Middle frontal gyrus (tissue), 1 donor: ENCODE results near the gene GPR62.
"Not testable (repeated sequence)": the region's sequence is repeated elsewhere in the genome, so short reads cannot be mapped to it uniquely, and the experiment has no call there.

ENCODE experiments used
- DNase-seq: peaks from one replicate; pipeline ENCODE4 v3.0.0-alpha.2; 2015; ENCODE audit warnings: low spot score; ENCODE audit errors: extremely low spot score

Gene GPR62, protein sequence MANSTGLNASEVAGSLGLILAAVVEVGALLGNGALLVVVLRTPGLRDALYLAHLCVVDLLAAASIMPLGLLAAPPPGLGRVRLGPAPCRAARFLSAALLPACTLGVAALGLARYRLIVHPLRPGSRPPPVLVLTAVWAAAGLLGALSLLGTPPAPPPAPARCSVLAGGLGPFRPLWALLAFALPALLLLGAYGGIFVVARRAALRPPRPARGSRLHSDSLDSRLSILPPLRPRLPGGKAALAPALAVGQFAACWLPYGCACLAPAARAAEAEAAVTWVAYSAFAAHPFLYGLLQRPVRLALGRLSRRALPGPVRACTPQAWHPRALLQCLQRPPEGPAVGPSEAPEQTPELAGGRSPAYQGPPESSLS

DNA sequence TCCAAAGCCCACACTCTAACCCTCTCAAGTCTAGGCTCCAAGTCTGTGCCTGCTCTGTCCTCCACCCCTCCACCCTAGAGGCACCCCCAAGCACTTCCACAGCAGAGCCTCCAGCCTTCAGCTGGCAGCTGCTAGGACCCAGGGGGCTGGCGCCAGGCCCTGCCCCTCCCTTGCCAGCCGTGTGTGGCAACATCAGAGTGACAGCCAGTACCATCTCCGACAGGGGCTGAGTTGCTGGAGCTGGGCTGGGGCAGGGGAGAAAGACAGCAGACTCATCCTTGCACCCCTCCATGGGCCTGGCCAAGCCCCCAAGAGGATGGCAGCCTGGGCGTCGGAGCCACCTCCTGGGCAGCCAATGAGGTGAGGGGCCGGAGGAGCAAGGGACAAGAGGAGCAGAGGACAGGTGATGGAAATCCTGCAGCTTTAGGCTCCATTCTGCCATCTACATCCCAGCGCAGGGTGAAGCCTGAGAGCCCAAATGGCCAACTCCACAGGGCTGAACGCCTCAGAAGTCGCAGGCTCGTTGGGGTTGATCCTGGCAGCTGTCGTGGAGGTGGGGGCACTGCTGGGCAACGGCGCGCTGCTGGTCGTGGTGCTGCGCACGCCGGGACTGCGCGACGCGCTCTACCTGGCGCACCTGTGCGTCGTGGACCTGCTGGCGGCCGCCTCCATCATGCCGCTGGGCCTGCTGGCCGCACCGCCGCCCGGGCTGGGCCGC is at the start of gene GPR62:
GPR62 (plus strand) TSS at position 207 of the 718 bp plus-strand sequence; CDS start at position 479, 272 bp downstream.
- DNase-seq = peak; percentile 62

DNA sequence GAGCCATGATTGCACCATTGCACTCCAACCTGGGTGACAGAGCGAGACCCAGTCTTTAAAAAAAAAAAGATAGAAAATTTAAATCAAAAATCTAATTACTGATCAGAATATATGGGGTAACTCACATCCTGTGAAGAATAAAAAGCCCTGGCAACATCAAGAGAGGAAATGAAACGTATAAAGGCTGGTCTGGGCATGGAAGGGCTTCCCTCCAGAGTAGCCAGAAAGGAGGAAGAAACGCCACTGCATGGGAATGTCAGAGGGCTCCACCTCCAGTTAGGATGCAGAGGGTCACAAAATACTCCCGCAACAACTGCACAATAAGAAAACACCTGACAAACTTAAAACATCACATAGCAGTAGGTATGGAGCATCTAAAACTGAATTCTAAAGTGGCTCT is 47.2 kb upstream of the GPR62 start:
- no peak for DNase-seq

DNA sequence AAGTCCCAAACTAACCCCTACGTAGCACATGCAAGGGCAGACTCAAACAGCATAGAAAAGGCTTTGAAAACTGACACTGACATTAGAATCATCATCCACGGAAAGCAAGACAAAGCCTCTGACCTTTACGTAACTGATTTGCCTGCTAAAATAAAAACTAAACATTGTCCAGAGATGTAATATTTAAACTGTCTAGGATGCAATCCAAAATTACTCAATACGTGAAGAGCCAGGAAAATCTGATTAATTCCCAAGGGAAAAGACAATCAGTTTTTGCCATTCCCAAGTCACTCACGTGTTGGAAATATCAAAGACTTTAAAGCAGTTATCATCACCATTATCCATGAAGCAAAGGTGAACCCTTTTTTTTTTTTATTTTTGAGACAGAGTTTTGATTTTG is 38.8 kb upstream of the GPR62 start:
- DNase-seq = no peak

DNA sequence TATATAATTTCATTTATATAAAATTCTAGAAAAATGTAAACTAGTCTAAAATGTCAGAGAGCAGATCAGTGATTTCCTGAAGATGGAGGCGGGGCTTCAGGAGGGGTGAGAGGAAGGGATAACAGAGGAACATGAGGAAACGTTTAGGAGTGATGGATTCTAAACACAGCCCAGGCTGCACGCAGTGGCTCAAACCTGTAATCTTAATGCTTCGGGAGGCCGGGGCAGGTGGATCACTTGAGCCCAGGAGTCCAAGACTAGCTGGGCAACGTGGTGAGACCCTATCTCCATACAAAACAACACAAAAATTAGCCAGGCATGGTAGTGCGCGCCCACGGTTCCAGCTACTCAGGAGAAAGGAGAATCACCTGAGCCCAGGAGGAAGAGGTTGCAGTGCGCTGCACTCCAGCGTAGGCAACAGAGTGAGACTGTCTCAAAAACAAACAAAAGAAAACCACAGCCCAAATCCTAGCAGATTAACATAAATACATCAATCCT is 34.1 kb upstream of the GPR62 start:
- DNase-seq = no peak

DNA sequence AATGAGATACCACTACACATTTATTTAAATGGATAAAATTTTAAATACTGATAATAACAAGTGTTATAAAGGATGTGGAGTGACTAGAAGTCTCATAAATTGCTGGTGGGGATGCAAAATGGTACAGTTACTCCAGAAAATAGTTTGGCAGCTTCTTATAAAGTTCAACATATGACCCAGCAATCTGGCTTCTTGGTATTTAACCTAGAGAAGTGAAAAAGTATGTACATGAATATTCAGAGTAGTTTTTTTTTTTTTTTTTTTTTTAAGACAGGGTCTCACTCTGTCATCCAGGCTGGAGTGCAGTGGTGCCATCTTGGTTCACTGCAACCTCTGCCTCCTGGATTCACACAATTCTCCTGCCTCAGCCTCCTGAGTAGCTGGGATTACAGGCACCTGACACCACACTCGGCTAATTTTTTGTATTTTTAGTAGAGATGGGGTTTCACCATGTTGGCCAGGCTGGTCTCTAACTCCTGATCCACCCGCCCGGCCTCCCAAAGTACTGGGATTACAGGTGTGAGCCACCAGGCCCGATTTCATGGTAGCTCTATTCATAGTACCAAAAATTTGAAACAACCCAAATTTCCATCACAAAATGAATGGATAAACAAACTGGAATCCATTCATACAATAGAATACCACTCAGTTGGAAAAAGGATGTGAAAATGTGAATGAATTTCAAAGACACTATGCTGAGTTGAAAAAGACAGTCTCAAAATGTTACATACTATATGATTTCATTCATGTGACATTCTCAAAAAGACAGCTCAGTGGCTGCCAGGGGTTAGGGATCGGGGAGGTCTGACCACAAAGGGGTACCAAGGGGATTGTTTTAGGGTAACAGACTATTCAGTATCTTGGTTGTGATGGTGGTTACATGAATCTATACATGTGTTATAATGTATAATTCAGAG is 27.9 kb upstream of the GPR62 start:
- no peak for DNase-seq

DNA sequence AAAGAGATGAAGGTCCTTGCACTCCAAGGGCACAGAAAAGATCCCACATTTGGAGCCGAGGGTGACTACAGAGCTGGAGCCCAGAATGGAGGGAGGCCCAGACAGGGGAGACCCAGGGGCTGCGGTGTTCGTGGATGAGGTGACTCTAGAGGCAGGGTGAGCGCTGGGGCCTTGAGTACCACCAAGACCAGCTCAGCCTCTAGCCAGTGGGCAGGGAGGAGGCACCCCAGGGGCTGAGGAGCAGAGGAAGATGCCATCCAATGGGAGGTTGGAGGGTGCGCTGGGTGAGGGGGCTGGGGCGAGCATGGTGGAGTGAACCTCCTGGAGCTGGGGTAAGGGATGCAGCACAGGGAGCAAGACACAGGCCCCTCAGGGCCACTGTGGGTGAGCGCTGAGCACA is 26.7 kb upstream of the GPR62 start:
- DNase-seq = no peak

DNA sequence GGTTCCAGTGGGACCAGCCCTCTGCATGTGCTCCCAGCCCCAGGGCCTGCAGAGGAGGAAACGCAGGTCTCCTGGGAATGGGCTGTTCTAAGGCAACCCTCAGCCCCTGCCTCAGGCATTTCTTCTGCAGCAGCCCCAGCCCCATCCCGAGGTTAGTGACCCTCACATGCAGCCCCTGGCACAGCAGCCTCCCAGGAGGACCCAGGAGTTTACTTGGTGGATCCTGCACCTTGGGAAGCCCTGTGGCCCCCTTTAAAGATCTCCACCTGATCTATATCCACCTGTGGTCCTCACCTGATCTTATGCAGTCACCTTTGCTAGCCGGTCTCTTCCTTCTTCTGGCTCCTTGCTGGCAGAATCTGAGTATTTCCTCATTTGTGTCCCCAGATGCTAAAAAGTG is 26.2 kb upstream of the GPR62 start:
- DNase-seq = not testable (repeated sequence)

DNA sequence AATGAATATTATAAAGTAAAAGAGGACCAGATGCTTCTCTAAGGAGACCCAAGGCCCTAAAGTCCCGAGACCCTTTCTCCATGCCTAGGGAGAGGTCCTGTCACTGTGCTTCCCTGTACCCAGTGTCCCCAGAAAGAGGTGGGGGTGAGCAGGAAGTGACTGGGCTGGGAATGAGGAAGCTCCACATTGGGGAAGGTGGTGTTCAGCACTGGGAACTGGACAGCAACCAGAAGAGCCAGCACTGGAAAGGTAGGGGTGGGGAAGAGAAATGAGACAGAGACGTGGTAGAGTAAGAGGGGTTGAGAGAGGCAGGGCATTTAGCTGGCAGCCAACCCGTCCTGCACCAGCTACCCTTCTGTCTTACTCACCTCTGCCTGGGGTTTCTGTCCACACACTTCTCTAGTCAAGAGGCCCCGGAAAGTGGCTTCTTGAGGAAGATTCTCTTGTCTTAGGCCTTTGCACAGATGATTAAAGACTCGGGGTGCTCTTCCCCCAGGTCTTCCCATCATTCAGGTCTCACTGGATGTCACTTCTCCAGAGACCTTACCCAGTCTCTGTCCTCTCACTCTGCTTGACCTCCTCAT is 25.7 kb upstream of the GPR62 start:
- DNase-seq = no peak

DNA sequence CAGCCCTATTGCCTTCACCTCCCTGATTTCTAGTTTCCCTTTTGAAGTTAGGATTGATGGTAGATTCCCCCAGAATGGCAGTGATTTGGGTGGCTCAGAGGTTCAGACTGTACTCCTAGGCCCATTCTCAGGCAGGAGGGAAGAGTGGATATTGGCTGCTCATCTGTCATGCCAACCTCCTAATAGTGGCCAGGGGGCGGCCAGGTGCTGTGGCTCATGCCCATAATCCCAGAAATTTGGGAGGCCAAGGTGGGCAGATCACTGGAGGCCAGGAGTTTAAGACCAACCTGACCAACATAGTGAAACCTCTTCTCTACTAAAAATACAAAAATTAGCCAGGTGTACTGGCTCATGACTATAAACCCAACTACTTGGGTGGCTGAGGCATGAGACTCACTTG is 24.7 kb upstream of the GPR62 start:
- no peak for DNase-seq

DNA sequence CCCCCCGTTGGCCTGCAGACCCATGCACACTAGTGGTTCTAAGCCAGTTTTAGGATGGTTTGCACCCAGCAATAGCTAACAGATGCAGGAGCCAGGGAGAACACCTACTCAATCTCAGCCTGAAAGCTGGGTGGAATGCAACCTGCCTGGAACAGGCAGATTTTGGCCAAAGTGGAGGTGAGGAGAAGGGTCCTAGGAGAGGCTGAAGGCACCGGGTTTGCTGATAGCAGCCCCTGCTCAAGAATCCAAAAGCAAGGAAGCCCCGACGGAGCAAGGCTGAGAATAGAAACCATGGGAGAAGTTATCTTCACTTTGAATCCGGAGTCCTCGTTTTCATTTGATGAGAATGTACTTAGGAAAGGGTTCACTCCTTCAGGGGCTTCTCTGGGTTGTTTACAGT is 23.4 kb upstream of the GPR62 start:
- no peak for DNase-seq

DNA sequence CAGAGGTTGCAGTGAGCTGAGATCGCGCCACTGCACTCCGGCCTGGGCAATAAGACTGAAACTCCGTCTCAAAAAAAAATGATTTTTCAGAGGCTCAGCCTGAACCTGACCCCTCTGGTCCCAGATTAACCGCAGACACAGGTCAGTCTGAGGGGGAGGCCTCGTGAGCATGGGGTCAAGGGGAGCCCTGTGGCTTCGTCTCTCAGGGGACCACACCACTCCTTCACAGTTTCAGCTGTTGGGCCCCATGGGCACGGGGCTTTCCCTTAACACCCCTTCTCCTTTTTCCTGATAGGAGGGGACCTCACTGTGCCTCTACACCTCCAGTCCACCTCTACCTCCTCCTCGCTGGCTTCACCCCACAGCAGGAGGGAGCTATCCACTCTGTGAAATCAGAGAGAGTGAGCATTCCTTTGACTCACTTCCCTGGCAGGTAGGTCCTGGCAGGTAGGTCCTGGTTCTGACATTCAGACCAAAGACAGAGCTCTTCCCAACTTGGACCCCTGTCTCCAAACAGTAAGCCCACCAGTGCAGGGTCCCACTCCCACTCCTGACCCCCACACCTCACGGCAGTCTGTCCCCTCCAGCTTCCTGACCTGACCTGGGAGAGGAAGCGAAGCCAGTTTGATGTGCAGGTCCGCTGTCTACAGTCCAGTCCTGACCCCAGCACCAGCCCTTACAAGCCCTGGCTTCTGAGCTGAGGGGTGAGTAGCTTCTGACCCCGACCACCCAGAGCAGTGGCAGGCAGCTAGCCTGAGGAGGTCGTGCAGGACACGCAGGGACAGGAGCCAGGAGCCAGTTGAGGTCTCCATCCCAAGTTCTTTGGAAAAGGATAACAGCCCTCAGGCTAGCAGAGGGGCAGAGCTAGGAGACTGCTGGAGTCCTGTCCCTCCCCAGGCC is 22.5 kb upstream of the GPR62 start:
- no peak for DNase-seq

DNA sequence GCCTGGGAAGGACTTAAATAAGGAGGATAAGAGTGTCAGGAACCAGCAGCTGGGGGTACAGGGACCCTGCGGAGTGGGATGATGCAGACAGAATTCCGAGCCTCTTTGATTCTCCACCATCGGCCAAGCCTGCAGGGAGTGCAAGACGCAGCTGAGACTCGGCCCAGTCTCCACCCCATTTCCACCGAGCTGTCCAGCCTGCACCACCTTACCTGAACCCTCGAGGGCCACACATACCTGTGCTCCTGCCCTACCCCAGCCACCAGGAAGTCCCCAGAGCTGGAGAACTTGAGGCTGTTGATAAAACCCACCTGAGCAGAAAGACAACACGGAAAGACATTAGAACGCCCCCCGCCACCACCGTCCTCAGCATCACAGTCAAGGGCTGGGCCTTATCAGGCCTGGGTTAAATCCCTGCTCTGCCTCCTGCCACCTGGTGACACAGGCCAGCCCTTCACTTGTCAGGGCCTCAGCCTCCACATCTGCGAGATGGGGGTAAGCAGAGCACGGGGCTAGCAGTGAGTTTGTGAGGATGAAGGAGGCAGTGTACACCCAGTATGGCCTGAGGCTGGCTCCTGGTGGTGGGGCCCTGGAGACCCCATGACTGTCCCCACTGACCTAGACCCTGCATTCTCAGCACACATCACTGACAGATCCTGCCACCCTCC is 21.6 kb upstream of the GPR62 start:
- DNase-seq = no peak

DNA sequence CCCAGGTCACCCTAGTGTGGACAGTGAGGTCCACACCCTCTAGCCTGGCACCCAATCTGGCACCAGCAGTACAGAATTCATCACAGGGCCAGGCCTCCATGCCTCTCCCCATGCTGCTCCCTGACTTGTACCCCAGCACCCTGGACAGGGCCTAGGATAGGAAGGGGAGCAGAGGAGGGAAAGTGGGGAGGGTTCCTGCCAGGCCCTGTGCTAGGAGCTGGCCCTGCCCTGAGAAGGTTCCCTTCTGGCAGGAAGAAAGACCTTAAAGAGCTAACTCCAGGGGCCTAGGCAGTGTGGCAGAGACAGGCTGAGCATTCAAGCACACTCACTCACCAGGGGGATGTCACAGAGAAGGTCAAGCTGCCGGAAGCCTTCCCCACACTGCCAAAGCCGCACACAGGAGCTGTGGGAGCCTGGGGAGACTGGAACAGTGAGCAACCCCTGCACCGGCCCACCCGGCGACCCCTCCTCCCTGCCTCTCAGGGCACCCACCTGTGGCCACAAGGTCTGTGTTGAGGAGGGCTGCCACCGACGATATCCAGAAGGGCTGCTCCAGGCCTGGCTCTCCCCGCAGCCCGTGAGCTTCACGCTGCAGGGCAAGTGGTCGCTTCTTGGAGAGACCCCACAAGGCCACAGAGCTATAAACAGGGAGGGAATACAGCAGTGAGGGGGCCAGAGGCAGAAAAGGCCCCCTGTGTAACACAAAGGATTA is 20.9 kb upstream of the GPR62 start:
- DNase-seq = no peak

DNA sequence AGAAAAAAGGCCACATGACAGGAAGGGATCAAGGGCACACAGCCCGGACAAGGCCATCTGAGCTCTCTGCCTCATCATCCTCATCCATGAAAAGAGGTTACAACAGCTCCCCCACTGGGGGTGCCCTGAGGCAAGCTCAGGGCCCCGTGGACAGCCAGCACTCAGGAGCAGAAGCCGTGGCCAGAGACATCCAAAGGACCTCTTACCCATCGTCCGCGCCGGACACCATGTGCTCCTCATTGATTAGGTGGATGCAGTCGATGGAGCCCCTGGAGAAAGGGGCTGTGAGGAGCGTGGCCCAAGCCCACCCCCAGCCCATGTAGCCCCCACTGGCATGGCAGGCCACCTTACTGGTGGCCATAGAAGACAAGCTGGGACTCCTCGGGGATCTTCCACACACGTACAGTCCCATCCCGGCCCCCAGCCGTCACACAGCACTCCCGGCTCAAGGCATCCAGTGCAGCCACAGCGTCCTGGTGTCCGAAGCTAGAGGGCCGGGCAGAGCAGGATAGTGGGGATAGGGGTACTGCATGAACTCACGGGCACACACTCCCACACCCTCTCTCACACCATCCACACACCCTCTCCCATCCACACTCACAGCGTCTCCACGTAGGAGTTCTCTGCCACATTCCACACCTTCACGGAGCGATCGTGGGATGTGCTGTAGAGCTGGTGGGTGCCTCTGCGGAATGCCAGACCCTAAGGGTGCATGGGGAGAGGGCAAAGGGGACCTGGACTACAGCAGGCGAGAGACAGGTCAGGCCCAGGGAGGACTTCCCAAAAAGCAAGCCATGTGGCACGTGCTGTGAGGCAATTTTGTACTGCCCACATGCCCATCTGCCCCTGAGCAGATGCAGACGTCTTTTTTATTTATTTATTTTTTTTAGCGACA is 19.9 kb upstream of the GPR62 start:
- no peak for DNase-seq

DNA sequence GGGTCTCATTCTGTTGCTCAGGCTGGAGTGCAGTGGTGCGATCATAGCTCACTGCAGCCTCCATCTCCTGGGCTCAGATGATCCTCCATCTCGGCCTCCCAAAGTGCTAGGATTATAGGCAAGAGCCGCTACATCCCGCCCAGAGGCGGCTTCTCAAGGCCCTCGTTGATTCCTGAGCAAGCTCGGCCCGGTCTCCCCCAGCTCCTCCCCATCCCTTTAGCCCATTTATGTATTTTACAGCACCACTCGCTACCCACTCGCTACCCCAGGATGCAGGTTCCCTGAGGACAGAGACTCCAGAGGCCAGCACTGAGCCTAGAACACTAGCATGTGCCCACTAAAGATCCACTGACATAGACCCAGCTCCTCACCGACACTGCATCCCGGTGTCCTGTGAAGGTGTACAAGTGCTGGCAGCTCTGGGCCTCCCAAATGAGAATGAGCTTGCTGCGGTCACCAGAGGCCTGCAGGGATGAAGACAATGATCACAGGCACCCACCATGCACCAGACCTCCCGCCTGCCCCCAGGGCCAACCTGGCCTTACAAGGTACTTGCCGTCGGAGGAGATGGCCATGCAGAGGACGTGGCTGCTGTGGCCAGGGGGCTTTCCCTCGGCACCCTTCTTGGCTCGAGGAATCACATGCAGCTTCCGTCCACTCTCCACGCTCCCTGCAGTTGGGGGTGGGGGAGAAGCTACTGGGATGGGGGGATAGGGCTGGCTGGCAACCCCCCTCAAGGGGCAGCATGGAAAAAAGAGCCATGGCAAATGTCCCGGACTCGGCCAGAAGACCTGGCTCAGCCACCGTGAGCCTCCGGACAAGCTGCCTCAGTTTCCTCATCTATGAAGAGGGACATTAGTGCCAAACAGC is 19.1 kb upstream of the GPR62 start:
- no peak for DNase-seq

DNA sequence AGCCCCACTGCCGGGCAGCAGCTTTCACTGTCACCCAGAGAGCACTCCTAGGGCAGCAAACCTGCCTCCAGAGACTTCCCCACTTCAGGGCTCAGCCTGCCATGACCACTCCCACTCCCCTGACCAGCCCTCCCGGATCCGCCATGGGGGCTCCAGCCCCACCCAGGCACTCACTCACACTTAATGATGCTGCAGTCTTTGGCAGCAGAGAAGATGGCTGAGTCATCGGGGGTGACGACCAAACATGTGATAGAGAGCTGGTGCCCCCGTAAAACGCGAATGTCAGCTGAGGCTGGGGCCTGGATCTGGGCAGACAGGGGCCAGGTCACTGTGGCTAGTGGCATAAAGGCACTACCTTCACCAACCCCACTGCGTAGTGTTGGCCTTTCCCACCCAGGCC is 18.2 kb upstream of the GPR62 start:
- DNase-seq = no peak
